ENCODE results near the gene PLCB2.
A peak's percentile ranks its signal among the peaks of the same experiment; 100 is the strongest.

The PLCB2 gene

DNA sequence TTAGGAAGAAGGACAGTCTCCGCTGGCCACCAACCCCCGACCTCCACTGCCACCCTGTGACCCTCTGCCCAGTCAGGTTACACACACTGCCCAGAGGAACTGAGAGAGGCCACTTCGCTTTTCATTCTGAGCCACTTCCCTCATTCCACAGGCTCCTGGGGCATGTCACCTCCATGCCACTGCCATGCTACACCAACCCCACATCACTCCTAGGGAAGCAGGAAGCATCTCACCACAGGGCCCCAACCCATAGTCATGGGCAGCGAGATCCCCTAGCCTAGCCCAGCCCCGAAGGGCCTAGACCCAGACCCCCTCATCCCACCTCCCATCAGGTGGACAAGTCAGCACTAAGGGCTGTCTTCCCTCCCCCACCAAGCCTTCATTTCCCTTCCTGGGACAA, 1.4 kb downstream of the PLCB2 start:
- peaks cover 50% of the 10 kb centered on the region for H3K36me3 Mint-ChIP-seq (ENCODE audit: low read depth)
- H3K4me3 Mint-ChIP-seq: peak overlapping the region; percentile 96
- no peaks in the 10 kb centered on the region for H3K27me3 Mint-ChIP-seq
- no peaks in the 10 kb centered on the region for H3K9me3 Mint-ChIP-seq
- DNase-seq: no peak
- peak overlapping the region; percentile 83 for H3K27ac Mint-ChIP-seq
- H3K4me1 Mint-ChIP-seq (ENCODE audit: low read depth): peaks cover 47% of the 10 kb centered on the region

DNA sequence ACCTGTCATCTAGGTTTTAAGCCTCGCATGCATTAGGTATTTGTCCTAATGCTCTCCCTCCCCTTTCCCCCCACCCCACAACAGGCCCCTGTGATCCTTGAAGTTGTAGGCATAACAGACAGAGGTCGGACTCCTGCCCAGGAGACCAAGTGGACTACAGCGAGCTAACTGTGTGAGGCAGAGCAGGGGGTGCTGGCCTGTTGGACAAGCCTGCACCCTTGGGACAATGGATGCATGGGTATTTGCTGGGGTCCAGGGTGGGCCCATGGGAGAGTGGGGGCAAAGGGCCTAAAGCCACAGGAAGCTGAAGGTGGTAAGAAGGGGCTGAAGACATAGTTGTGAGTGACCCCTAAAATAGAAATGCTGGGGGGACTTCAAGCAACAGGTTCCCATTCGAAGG, 2.5 kb downstream of the PLCB2 start:
- H3K36me3 Mint-ChIP-seq (ENCODE audit: low read depth): peaks cover 60% of the 10 kb centered on the region
- no peak overlapping the region for H3K27ac Mint-ChIP-seq
- DNase-seq: no peak
- H3K4me1 Mint-ChIP-seq (ENCODE audit: low read depth): peaks cover 47% of the 10 kb centered on the region
- H3K9me3 Mint-ChIP-seq: peaks cover 2% of the 10 kb centered on the region
- no peaks in the 10 kb centered on the region for H3K27me3 Mint-ChIP-seq
- H3K4me3 Mint-ChIP-seq: no peak overlapping the region

DNA sequence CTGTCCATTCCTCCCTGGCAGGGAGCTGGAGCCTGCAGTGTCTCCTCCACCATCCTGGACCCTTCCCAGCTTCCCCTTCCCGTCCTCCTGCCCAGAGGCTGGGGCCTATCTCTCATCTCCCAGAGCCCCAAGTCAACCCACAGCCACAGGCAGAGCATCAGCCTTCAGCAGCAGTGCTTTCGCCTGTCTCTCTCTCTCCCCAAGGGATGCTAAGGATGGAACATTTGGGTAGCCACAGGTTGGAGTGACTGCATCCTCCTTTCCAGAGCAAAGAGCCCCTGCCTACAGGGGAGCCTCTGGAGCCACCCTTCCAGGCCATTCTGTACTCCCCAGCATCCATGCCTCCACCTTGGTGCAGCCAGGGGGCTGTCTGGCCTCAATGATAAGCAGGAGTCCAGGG, 4.2 kb downstream of the PLCB2 start:
- Mint-ChIP-seq H3K27me3 (no peaks in the 10 kb centered on the region), H3K27ac (peak overlapping the region; percentile 11), H3K36me3 (ENCODE audit: low read depth) (peaks cover 74% of the 10 kb centered on the region), H3K9me3 (peaks cover 2% of the 10 kb centered on the region), H3K4me3 (no peak overlapping the region), H3K4me1 (ENCODE audit: low read depth) (peaks cover 33% of the 10 kb centered on the region)
- DNase-seq: no peak

GRCh38 chr15:40302981-40303380, 4.8 kb downstream of the PLCB2 start:
- Mint-ChIP-seq H3K27me3 (no peaks in the 10 kb centered on the region), H3K27ac (no peak overlapping the region), H3K4me3 (no peak overlapping the region), H3K4me1 (ENCODE audit: low read depth) (peaks cover 31% of the 10 kb centered on the region), H3K36me3 (ENCODE audit: low read depth) (peaks cover 77% of the 10 kb centered on the region), H3K9me3 (peaks cover 2% of the 10 kb centered on the region)
- DNase-seq: no peak

GRCh38 chr15:40302288-40302886, 5.3 kb downstream of the PLCB2 start:
- H3K9me3 Mint-ChIP-seq: peaks cover 2% of the 10 kb centered on the region
- H3K4me3 Mint-ChIP-seq: no peak overlapping the region
- peaks cover 31% of the 10 kb centered on the region for H3K4me1 Mint-ChIP-seq (ENCODE audit: low read depth)
- peaks cover 81% of the 10 kb centered on the region for H3K36me3 Mint-ChIP-seq (ENCODE audit: low read depth)
- H3K27ac Mint-ChIP-seq: no peak overlapping the region
- no peaks in the 10 kb centered on the region for H3K27me3 Mint-ChIP-seq
- no peak for DNase-seq

- peaks cover 28% of the 10 kb centered on the region for H3K4me1 Mint-ChIP-seq (ENCODE audit: low read depth)
- DNase-seq: no peak
- no peaks in the 10 kb centered on the region for H3K27me3 Mint-ChIP-seq
- no peak overlapping the region for H3K27ac Mint-ChIP-seq
- H3K9me3 Mint-ChIP-seq: peaks cover 2% of the 10 kb centered on the region
- H3K4me3 Mint-ChIP-seq: no peak overlapping the region
- peaks cover 80% of the 10 kb centered on the region for H3K36me3 Mint-ChIP-seq (ENCODE audit: low read depth)
These were observed 6.1 kb downstream of the PLCB2 start for GRCh38 chr15:40301467-40302179.

DNA sequence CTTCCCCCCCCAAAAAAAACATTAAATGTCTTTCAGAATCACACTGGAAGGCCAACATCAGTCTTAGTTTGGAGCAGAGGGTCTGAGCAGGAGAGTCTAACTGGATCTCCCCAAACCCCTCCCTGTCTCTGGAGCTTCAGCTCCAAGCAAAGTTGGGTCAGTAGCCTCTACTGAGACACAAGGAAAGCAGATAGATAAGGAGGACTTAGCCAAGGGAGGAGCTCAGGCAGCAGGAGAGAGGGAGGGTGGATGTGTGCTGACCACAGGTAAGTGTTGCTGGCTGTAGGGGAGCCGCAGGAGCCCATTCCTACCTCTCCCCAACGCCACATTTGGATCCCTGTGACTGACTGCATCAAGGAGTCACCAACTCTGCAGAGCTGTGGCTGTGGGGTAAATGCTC, 7.0 kb downstream of the PLCB2 start:
- Mint-ChIP-seq H3K27ac (no peak overlapping the region), H3K36me3 (ENCODE audit: low read depth) (peaks cover 83% of the 10 kb centered on the region)

DNA sequence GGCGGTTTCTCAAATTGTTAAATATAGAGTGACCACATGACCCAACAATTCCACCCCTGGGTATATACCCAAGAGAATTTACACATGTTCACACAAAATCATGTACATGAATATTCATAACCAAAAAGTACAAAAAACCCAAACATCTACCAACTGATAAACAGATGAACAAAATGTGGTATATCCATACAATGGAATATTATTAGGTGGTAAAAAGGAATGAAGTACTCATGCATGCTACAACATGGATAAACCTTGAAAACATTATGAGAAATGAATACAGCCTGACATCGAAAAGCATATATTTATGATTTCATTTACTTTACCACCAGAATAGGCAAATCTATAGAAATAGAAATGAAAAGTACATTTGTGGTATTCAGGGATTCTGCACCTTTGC, 7.4 kb downstream of the PLCB2 start:
- Mint-ChIP-seq H3K4me3 (no peak overlapping the region), H3K27ac (no peak overlapping the region), H3K27me3 (no peaks in the 10 kb centered on the region), H3K9me3 (peaks cover 2% of the 10 kb centered on the region), H3K4me1 (ENCODE audit: low read depth) (peaks cover 17% of the 10 kb centered on the region), H3K36me3 (ENCODE audit: low read depth) (peaks cover 86% of the 10 kb centered on the region)
- no peak for DNase-seq

More for the DNA sequence above, 7.0 kb downstream of the PLCB2 start:
- H3K27me3 Mint-ChIP-seq: no peaks in the 10 kb centered on the region
- no peak overlapping the region for H3K4me3 Mint-ChIP-seq
- H3K4me1 Mint-ChIP-seq (ENCODE audit: low read depth): peaks cover 20% of the 10 kb centered on the region
- H3K9me3 Mint-ChIP-seq: peaks cover 2% of the 10 kb centered on the region
- DNase-seq: no peak

- Mint-ChIP-seq H3K27me3 (no peaks in the 10 kb centered on the region), H3K4me3 (no peak overlapping the region), H3K9me3 (peaks cover 2% of the 10 kb centered on the region), H3K4me1 (ENCODE audit: low read depth) (peaks cover under 1% of the 10 kb centered on the region), H3K27ac (no peak overlapping the region), H3K36me3 (ENCODE audit: low read depth) (peaks cover 83% of the 10 kb centered on the region)
- DNase-seq: no peak
These were observed 9.4 kb downstream of the PLCB2 start for GRCh38 chr15:40298216-40298935.

- DNase-seq: no peak
- Mint-ChIP-seq H3K36me3 (ENCODE audit: low read depth) (peaks cover 83% of the 10 kb centered on the region), H3K4me3 (no peak overlapping the region), H3K4me1 (ENCODE audit: low read depth) (no peaks in the 10 kb centered on the region), H3K9me3 (peaks cover 2% of the 10 kb centered on the region), H3K27me3 (no peaks in the 10 kb centered on the region), H3K27ac (peak overlapping the region; percentile 19)
These were observed 10.4 kb downstream of the PLCB2 start for GRCh38 chr15:40297356-40297755.

- no peak overlapping the region for H3K4me3 Mint-ChIP-seq
- H3K9me3 Mint-ChIP-seq: peaks cover 2% of the 10 kb centered on the region
- H3K36me3 Mint-ChIP-seq (ENCODE audit: low read depth): peaks cover 83% of the 10 kb centered on the region
- H3K27me3 Mint-ChIP-seq: no peaks in the 10 kb centered on the region
- H3K4me1 Mint-ChIP-seq (ENCODE audit: low read depth): no peaks in the 10 kb centered on the region
- no peak for DNase-seq
- no peak overlapping the region for H3K27ac Mint-ChIP-seq
These were observed 11.0 kb downstream of the PLCB2 start for GRCh38 chr15:40296561-40297230.

- H3K36me3 Mint-ChIP-seq (ENCODE audit: low read depth): peaks cover 78% of the 10 kb centered on the region
- no peak for DNase-seq
- no peak overlapping the region for H3K27ac Mint-ChIP-seq
- no peaks in the 10 kb centered on the region for H3K27me3 Mint-ChIP-seq
- no peaks in the 10 kb centered on the region for H3K4me1 Mint-ChIP-seq (ENCODE audit: low read depth)
- H3K9me3 Mint-ChIP-seq: peaks cover 2% of the 10 kb centered on the region
- H3K4me3 Mint-ChIP-seq: no peak overlapping the region
These were observed 11.7 kb downstream of the PLCB2 start for GRCh38 chr15:40295877-40296560.

DNA sequence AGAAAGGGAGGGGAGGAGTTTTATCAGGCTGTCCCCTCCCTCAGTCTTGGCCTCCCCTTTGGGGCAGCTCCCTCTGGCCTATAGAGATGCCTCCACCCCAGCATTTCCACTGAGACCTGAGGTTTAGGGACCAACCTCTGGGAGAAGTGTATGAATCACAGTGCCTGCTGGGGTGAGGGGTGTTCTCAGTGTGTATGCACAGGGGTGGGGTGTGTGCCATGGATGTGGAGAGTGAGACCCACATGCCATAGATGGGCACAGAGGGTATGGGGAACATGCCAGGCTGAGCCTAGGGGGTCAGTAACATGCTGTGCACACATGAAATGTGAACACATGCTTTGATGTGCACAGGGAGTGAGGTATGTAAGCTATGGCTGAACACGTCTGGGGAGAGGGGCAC, 12.4 kb downstream of the PLCB2 start:
- DNase-seq: no peak
- Mint-ChIP-seq H3K36me3 (ENCODE audit: low read depth) (peaks cover 74% of the 10 kb centered on the region), H3K4me3 (no peak overlapping the region), H3K4me1 (ENCODE audit: low read depth) (no peaks in the 10 kb centered on the region), H3K27ac (no peak overlapping the region), H3K9me3 (no peaks in the 10 kb centered on the region), H3K27me3 (no peaks in the 10 kb centered on the region)
